Neural cell (in vitro differentiated cells): ENCODE results near the gene CAP2.

Experiments used
- CTCF ChIP-seq: fragments of 450-650 bp; IDR thresholded peaks from 2 replicates; pipeline ENCODE4 v1.5.1; 2014; ENCODE audit warnings: antibody characterized with exemption, mild to moderate bottlenecking, moderate library complexity; ENCODE audit not compliant: poor library complexity, severe bottlenecking
- EP300 ChIP-seq: fragments of 450-650 bp; conservative IDR thresholded peaks from 2 replicates; pipeline ENCODE4 v1.6.1; 2014; ENCODE audit warnings: antibody characterized with exemption, mild to moderate bottlenecking, moderate library complexity; ENCODE audit not compliant: poor library complexity, severe bottlenecking
- RAD21 ChIP-seq: fragments of 450-650 bp; conservative IDR thresholded peaks from 2 replicates; pipeline ENCODE4 v1.6.1; 2014; ENCODE audit warnings: antibody characterized with exemption, mild to moderate bottlenecking, moderate library complexity
- TAF1 ChIP-seq: IDR thresholded peaks from 2 replicates; pipeline ENCODE4 v1.6.1; 2012; ENCODE audit warnings: low read depth

GRCh38 chr6:17477356-17477755, 84.0 kb downstream of the CAP2 start:
- no peak for TF ChIP-seq CTCF
- TF ChIP-seq EP300 = no peak
- TF ChIP-seq TAF1 = no peak
- no peak for TF ChIP-seq RAD21
